ENCODE measurements around the gene NUP42.

GRCh38 chr7:23205577-23205908, 23.7 kb downstream of the NUP42 start:
- TF ChIP-seq MAX (IDR thresholded peaks at IDR 0.05; ENCODE audit: low read depth, low read length) (no peak), CTCF (IDR thresholded peaks at IDR 0.05 in 2 of 3, conservative IDR thresholded peaks at IDR 0.05 in 1 of 3; ENCODE audit: control insufficient read depth in 2 of 3, extremely low read depth in 1 of 3, insufficient read depth in 1 of 3, low read depth in 3 of 3, low read length in 3 of 3) (no peak), ELK1 (IDR thresholded peaks at IDR 0.05; ENCODE audit: low read depth, low read length) (no peak), POLR2A (IDR thresholded peaks at IDR 0.05; ENCODE audit: low read depth, low read length) (no peak), PML (IDR thresholded peaks at IDR 0.05; ENCODE audit: low read length) (no peak), CBX5 (IDR thresholded peaks at IDR 0.05; ENCODE audit: low read depth) (no peak), ZZZ3 (IDR thresholded peaks at IDR 0.05; ENCODE audit: control insufficient read depth, insufficient read length, low read depth) (no peak), ATF7 (IDR thresholded peaks at IDR 0.05; ENCODE audit: low read depth) (no peak)
